Activated effector memory CD4-positive, alpha-beta T cell treated with anti-CD3 and anti-CD28 coated beads, Interleukin-2, amount 50 U/mL, for 16 hours (primary cell): Measurements from ENCODE around the gene MADCAM1.
A peak's percentile ranks its signal among the peaks of the same experiment; 100 is the strongest.
"Not testable (repeated sequence)": the region's sequence is repeated elsewhere in the genome, so short reads cannot be mapped to it uniquely, and the experiment has no call there.

ENCODE experiments used
- DNase-seq: peaks from one replicate; pipeline ENCODE4 v3.0.0-alpha.2; 2020

The MADCAM1 gene

GRCh38 chr19:496112-496665, at the start of gene MADCAM1:
TSS of gene MADCAM1 (plus strand) at chr19:496486. CDS start at chr19:496500, 14 bp downstream.
- DNase-seq = peak; percentile 58

- DNase-seq = no peak
Measured at GRCh38 chr19:447064-447426, 49.2 kb upstream of the MADCAM1 start.

- DNase-seq = no peak
Measured at GRCh38 chr19:447816-448560, 48.3 kb upstream of the MADCAM1 start.

GRCh38 chr19:449916-450315, 46.4 kb upstream of the MADCAM1 start:
- no peak for DNase-seq

- not testable (repeated sequence) for DNase-seq
Measured at GRCh38 chr19:450912-451481, 45.3 kb upstream of the MADCAM1 start.

GRCh38 chr19:452829-453228, 43.5 kb upstream of the MADCAM1 start:
- DNase-seq = no peak

- DNase-seq = no peak
Measured at GRCh38 chr19:453606-454005, 42.7 kb upstream of the MADCAM1 start.

GRCh38 chr19:455031-455705, 41.1 kb upstream of the MADCAM1 start:
- no peak for DNase-seq

GRCh38 chr19:455851-456546, 40.3 kb upstream of the MADCAM1 start:
- no peak for DNase-seq

- no peak for DNase-seq
Measured at GRCh38 chr19:456547-457110, 39.7 kb upstream of the MADCAM1 start.

GRCh38 chr19:457636-458035, 38.6 kb upstream of the MADCAM1 start:
- DNase-seq = no peak

- DNase-seq = no peak
Measured at GRCh38 chr19:458091-459042, 37.9 kb upstream of the MADCAM1 start.

GRCh38 chr19:459724-460511, 36.4 kb upstream of the MADCAM1 start:
- DNase-seq = no peak

- no peak for DNase-seq
Measured at GRCh38 chr19:460877-461720, 35.2 kb upstream of the MADCAM1 start, which contains the start of gene SHC2. TSS of gene SHC2 (minus strand) at chr19:461033. CDS start at chr19:460996, 37 bp downstream.

- DNase-seq = no peak
Measured at GRCh38 chr19:461721-462551, 34.4 kb upstream of the MADCAM1 start.

- no peak for DNase-seq
Measured at GRCh38 chr19:463483-464207, 32.6 kb upstream of the MADCAM1 start.

- DNase-seq = no peak
Measured at GRCh38 chr19:464208-464545, 32.1 kb upstream of the MADCAM1 start.
